Vagina (tissue), 2 donors: ENCODE measurements around the gene BIN2.

Experiments
- POLR2A ChIP-seq, 2 donors: fragments of 450-650 bp; IDR thresholded peaks; one replicate each; pipeline ENCODE4 v1.6.1; 2017; ENCODE audit warnings: antibody characterized with exemption in 2 of 2, mild to moderate bottlenecking in 2 of 2, moderate library complexity in 2 of 2
- POLR2AphosphoS5 ChIP-seq, 2 donors: sonication (generic); formaldehyde crosslinking; IDR thresholded peaks; one replicate each; pipeline ENCODE4 v1.9.0; 2017; ENCODE audit warnings: antibody characterized with exemption in 2 of 2, mild to moderate bottlenecking in 2 of 2, low read depth in 1 of 2; ENCODE audit not compliant: insufficient read depth in 1 of 2
- TF ChIP-seq, protein P1 (sequence below), 3 experiments: fragments of 450-650 bp in 2 of 3; fragments of 200-600 bp in 1 of 3; sonication (generic) in 1 of 3; IDR thresholded peaks; one replicate each; pipeline ENCODE4 v1.5.1; 2017 to 2019; ENCODE audit warnings: antibody characterized with exemption in 3 of 3, mild to moderate bottlenecking in 2 of 3, moderate library complexity in 2 of 3

DNA sequence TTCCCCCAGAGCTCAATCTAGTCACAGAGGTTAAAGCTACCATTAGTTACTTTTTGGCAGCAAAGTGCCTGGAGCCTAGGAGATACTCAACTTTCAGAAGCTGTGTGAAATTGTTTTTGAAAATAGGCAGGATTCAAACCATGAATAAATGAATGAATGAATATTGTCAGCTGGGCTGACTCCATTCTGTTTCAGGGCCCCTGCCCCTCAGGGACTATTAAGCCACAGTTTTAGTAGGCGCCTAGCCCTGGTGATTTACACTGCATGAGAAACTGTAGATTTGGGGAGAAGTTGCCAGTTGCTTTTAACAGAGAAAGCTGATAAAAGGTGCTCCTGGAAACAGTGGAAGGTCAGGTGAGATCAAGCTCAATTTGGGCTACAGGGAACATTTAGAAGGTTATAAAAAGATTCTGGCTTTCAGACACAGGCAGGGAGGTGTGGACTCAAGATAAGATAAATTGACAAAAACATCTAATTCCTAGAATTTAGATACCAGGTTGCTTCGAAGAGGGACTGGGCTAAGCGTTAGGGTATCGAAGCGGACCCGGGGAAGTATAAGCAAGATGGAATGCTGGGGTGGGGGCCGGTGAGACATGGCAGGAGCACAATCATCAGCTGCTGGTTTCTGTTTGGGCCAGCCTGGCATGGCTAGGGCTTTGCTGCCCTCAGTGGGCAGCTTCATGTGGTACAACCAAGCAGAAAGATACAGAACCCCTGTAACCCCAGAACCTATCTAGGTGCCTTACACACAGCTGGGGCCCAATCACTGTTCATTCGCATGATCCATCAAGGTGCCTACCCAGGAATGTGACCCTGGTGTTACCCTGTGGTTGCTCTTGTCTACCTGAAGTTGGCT lies 37.4 kb upstream of the BIN2 start:
- TF ChIP-seq POLR2AphosphoS5 (IDR thresholded peaks at IDR 0.05; ENCODE audit: insufficient read depth in 1 of 2, low read depth in 1 of 2), result no peak
- TF ChIP-seq, protein P1, sequence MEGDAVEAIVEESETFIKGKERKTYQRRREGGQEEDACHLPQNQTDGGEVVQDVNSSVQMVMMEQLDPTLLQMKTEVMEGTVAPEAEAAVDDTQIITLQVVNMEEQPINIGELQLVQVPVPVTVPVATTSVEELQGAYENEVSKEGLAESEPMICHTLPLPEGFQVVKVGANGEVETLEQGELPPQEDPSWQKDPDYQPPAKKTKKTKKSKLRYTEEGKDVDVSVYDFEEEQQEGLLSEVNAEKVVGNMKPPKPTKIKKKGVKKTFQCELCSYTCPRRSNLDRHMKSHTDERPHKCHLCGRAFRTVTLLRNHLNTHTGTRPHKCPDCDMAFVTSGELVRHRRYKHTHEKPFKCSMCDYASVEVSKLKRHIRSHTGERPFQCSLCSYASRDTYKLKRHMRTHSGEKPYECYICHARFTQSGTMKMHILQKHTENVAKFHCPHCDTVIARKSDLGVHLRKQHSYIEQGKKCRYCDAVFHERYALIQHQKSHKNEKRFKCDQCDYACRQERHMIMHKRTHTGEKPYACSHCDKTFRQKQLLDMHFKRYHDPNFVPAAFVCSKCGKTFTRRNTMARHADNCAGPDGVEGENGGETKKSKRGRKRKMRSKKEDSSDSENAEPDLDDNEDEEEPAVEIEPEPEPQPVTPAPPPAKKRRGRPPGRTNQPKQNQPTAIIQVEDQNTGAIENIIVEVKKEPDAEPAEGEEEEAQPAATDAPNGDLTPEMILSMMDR (IDR thresholded peaks at IDR 0.05), result no peak
- no peak for TF ChIP-seq POLR2A (IDR thresholded peaks at IDR 0.05)
